ENCODE measurements around the gene PTPN20. TPM values are rescaled to one million over a fixed set of nuclear protein-coding genes. Genes with fewer than 3 reads are reported as not detected.

PTPN20 gene
- polyA plus RNA-seq, 3 donors from 2014 or later, result 0.71 to 1.5 TPM; not detected in 1

GRCh38 chr10:47047577-47048525, 136.6 kb downstream of the PTPN20 start:
- H3K9me3 Mint-ChIP-seq, result no peaks in the 10 kb centered on the region
- H3K4me1 Mint-ChIP-seq, result no peaks in the 10 kb centered on the region
- H3K36me3 Mint-ChIP-seq, result no peaks in the 10 kb centered on the region
- no peak overlapping the region for H3K27ac Mint-ChIP-seq
- H3K27me3 Mint-ChIP-seq (ENCODE audit: low read depth in 3 of 3), result peaks cover 1 to 4% (median 3%) of the 10 kb centered on the region in 3 donors
- H3K4me3 Mint-ChIP-seq, result no peak overlapping the region
- peak in 2 of 3 donors; percentile 10 to 21 for DNase-seq

GRCh38 chr10:47048526-47048905, 137.3 kb downstream of the PTPN20 start:
- Mint-ChIP-seq H3K27ac (no peak overlapping the region), H3K4me3 (no peak overlapping the region), H3K9me3 (no peaks in the 10 kb centered on the region), H3K4me1 (no peaks in the 10 kb centered on the region), H3K36me3 (no peaks in the 10 kb centered on the region), H3K27me3 (ENCODE audit: low read depth in 3 of 3) (peaks cover 1 to 4% (median 3%) of the 10 kb centered on the region in 3 donors)
- no peak for DNase-seq

DNA sequence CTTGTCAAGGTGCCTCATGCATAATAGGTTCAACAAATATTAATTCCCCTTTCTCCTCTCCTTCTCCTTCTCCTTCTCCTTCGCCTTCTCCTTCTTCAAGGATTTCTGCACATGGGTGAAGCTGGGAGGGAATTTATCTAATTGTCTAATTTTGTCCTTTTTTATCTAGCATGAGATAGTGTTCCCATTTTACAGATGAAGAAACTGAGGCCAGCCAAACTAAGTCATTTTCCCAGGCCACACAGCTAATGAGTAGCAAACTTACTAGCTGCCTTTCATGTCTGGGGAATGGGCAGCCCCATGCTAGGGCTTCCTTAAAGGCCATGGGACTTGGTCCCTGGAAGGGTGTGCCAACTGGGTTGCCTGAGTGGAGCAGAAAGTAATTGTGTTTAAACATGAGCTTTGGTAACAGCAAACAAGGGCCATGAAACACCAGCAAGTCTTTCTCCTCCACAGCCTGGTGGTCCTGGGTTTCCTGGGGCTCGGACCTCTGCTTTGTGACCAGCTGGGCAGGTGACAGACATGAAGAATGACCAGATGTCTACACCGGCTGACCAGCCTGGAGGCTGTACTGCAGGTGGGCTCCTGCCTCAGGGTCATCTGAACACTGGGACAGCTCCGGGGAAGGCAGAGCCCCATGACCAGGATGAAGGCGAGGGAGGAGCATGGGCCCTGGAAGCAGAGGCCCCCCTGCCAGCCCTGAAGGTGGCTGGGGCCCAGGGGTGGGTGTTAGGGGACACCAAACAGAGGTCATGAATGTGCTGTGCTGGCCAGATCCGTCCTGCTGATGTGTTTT, 138.0 kb downstream of the PTPN20 start:
- H3K27ac Mint-ChIP-seq, result no peak overlapping the region
- H3K4me3 Mint-ChIP-seq, result no peak overlapping the region
- no peaks in the 10 kb centered on the region for H3K9me3 Mint-ChIP-seq
- no peak for DNase-seq
- H3K36me3 Mint-ChIP-seq, result no peaks in the 10 kb centered on the region
- peaks cover 1 to 4% (median 3%) of the 10 kb centered on the region in 3 donors for H3K27me3 Mint-ChIP-seq (ENCODE audit: low read depth in 3 of 3)
- H3K4me1 Mint-ChIP-seq, result no peaks in the 10 kb centered on the region

DNA sequence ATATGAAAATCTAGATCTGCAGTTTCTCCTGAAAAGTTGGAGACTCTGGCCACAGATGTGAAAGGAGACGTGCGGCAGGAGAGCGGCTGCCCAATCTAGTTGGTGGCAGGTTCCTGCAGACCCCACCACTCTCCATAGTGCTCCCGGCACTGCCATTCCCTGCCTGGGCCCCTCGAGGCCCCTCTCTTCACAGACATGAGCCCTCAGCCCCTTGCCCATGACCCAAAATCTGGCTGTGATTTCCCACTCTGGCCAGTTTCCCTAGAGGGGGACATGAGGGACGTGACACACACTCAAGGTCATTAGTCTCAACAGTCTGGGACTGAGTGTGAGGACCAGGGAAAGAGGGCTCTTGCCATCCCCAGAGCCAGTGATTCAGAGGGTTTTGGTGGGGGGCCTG, 138.7 kb downstream of the PTPN20 start:
- no peak overlapping the region for H3K27ac Mint-ChIP-seq
- no peak overlapping the region for H3K4me3 Mint-ChIP-seq
- no peak for DNase-seq
- H3K9me3 Mint-ChIP-seq, result no peaks in the 10 kb centered on the region
- H3K4me1 Mint-ChIP-seq, result no peaks in the 10 kb centered on the region
- H3K36me3 Mint-ChIP-seq, result no peaks in the 10 kb centered on the region
- peaks cover 1 to 4% (median 3%) of the 10 kb centered on the region in 3 donors for H3K27me3 Mint-ChIP-seq (ENCODE audit: low read depth in 3 of 3)

DNA sequence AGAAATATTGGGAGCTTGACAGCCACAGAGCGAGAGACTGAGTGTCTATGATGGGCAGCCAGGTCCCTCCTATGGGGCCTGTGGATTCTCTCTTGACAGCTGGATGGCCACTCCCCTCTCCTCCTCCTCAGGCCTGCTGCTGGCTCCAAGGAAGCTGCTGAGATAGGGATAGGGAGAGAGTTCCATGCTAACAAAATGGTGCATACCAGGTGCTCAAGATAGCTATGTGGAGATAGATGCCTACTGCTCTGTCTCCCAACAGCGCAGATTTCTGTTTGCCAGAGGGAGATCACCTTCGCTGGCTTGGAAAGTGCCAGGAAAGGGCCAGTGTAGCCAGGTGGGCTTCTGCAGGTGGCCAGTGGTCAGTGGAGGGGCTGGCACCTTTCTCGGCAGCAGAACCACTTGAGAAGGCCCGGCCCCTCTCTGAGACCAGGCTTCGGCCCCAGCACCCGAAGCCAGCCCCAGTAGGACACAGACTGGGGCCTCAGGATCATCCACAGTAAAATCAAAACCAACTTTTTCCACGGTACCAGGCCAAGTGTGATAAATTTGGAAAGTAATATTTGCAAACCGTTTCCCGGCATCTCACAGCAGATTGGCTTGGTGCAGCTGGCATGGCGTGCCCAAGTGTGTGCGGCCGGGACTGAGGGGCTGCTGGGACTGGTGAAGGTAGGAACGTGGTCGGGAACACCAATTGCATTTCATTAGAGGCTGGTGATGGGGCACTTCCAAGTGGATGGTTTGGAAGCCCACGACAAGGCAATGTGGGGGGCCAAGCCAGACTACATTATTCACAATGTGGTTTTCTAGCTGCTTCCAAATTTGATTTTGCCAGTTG, 139.6 kb downstream of the PTPN20 start:
- peaks cover 3 to 11% (median 3%) of the 10 kb centered on the region in 3 donors for H3K27me3 Mint-ChIP-seq (ENCODE audit: low read depth in 3 of 3)
- H3K36me3 Mint-ChIP-seq, result no peaks in the 10 kb centered on the region
- no peak overlapping the region for H3K4me3 Mint-ChIP-seq
- no peak for DNase-seq
- no peaks in the 10 kb centered on the region for H3K4me1 Mint-ChIP-seq
- no peaks in the 10 kb centered on the region for H3K9me3 Mint-ChIP-seq
- no peak overlapping the region for H3K27ac Mint-ChIP-seq

GRCh38 chr10:47051741-47052238, 140.6 kb downstream of the PTPN20 start:
- no peak for DNase-seq
- peaks cover 3 to 11% (median 5%) of the 10 kb centered on the region in 3 donors for H3K27me3 Mint-ChIP-seq (ENCODE audit: low read depth in 3 of 3)
- H3K9me3 Mint-ChIP-seq, result no peaks in the 10 kb centered on the region
- no peak overlapping the region for H3K4me3 Mint-ChIP-seq
- no peak overlapping the region for H3K27ac Mint-ChIP-seq
- H3K36me3 Mint-ChIP-seq, result no peaks in the 10 kb centered on the region
- H3K4me1 Mint-ChIP-seq, result peaks cover 0 to 8% of the 10 kb centered on the region in 2 donors
